Measurements from ENCODE around the gene PAPPA. TPM values are rescaled to one million over a fixed set of nuclear protein-coding genes. Genes with fewer than 3 reads are reported as not detected.

PAPPA gene
- total and polyA plus RNA-seq, 2 experiments from 2014 or later: 0.76 to 0.80 TPM

GRCh38 chr9:116270546-116270945 is 117.0 kb downstream of the PAPPA start:
- Histone ChIP-seq H3K4me1 (ENCODE audit: low read depth) (peaks cover 13% of the 10 kb centered on the region), H3K36me3 (no peaks in the 10 kb centered on the region), H3K9me3 (ENCODE audit: low read depth) (no peaks in the 10 kb centered on the region), H3K27me3 (peaks cover 9% of the 10 kb centered on the region), H3K27ac (no peak overlapping the region), H3K4me3 (no peak overlapping the region)
- DNase-seq (ENCODE audit: low read depth in 1 of 2, low spot score in 1 of 2): no peak
- TF ChIP-seq CTCF (IDR thresholded peaks at IDR 0.05; ENCODE audit: low read depth, low read length): no peak

GRCh38 chr9:116271340-116271739 is 117.7 kb downstream of the PAPPA start:
- Histone ChIP-seq H3K36me3 (no peaks in the 10 kb centered on the region), H3K9me3 (ENCODE audit: low read depth) (no peaks in the 10 kb centered on the region), H3K27ac (no peak overlapping the region), H3K27me3 (peaks cover 16% of the 10 kb centered on the region), H3K4me3 (no peak overlapping the region), H3K4me1 (ENCODE audit: low read depth) (peaks cover 13% of the 10 kb centered on the region)
- no peak for DNase-seq (ENCODE audit: low read depth in 1 of 2, low spot score in 1 of 2)
- no peak for TF ChIP-seq CTCF (IDR thresholded peaks at IDR 0.05; ENCODE audit: low read depth, low read length)

GRCh38 chr9:116271991-116272390 is 118.4 kb downstream of the PAPPA start:
- H3K27ac ChIP-seq: no peak overlapping the region
- no peaks in the 10 kb centered on the region for H3K36me3 ChIP-seq
- H3K4me3 ChIP-seq: no peak overlapping the region
- peaks cover 13% of the 10 kb centered on the region for H3K4me1 ChIP-seq (ENCODE audit: low read depth)
- no peaks in the 10 kb centered on the region for H3K9me3 ChIP-seq (ENCODE audit: low read depth)
- no peak for TF ChIP-seq CTCF (IDR thresholded peaks at IDR 0.05; ENCODE audit: low read depth, low read length)
- peaks cover 16% of the 10 kb centered on the region for H3K27me3 ChIP-seq
- DNase-seq (ENCODE audit: low read depth in 1 of 2, low spot score in 1 of 2): no peak

- no peaks in the 10 kb centered on the region for H3K36me3 ChIP-seq
- H3K4me3 ChIP-seq: no peak overlapping the region
- no peak for TF ChIP-seq CTCF (IDR thresholded peaks at IDR 0.05; ENCODE audit: low read depth, low read length)
- DNase-seq (ENCODE audit: low read depth in 1 of 2, low spot score in 1 of 2): peak in 1 of 2 donors; percentile 74
- no peak overlapping the region for H3K27ac ChIP-seq
- peaks cover 16% of the 10 kb centered on the region for H3K27me3 ChIP-seq
- H3K9me3 ChIP-seq (ENCODE audit: low read depth): no peaks in the 10 kb centered on the region
- H3K4me1 ChIP-seq (ENCODE audit: low read depth): peaks cover 12% of the 10 kb centered on the region
Observed at GRCh38 chr9:116274293-116274692, 120.7 kb downstream of the PAPPA start.

- Histone ChIP-seq H3K9me3 (ENCODE audit: low read depth) (no peaks in the 10 kb centered on the region), H3K27me3 (peaks cover 16% of the 10 kb centered on the region), H3K4me1 (ENCODE audit: low read depth) (peaks cover 13% of the 10 kb centered on the region), H3K36me3 (no peaks in the 10 kb centered on the region), H3K4me3 (no peak overlapping the region), H3K27ac (no peak overlapping the region)
- DNase-seq (ENCODE audit: low read depth in 1 of 2, low spot score in 1 of 2): peak in 1 of 2 donors; percentile 81
- TF ChIP-seq CTCF (IDR thresholded peaks at IDR 0.05; ENCODE audit: low read depth, low read length): no peak
Observed at GRCh38 chr9:116275418-116276195, 122.0 kb downstream of the PAPPA start.
